GM12892 (cell line): ENCODE results near the gene DLGAP1.

Source experiments
- POLR2A ChIP-seq: IDR thresholded peaks from 2 replicates; pipeline ENCODE4 v1.6.1; 2011; ENCODE audit warnings: low read depth, low read length, control low read depth
- POLR2AphosphoS5 ChIP-seq: IDR thresholded peaks from 2 replicates; pipeline ENCODE4 v1.6.1; 2011; ENCODE audit warnings: low read depth, low read length, control low read depth
- TAF1 ChIP-seq: IDR thresholded peaks from 2 replicates; pipeline ENCODE4 v1.6.1; 2011; ENCODE audit warnings: low read depth, mild to moderate bottlenecking, control low read depth, low read length, borderline replicate concordance

- TF ChIP-seq POLR2A (no peak), POLR2AphosphoS5 (no peak), TAF1 (no peak)
Observed at GRCh38 chr18:4283746-4284291, 171.3 kb downstream of the DLGAP1 start.
